K562 (cell line): ENCODE data around the gene ZDHHC14. TPM values are rescaled to one million over a fixed set of nuclear protein-coding genes. Genes with fewer than 3 reads are reported as not detected.

Experiments used
- ATAC-seq: fragments of 200-7000 bp; cut with Tn5 transposase; 3 replicates; pipeline ENCODE4 v1.9.1; 2020; ENCODE audit warnings: moderate library complexity
- BruUV-seq: library from RNA; stranded (reverse); fragments of 400-500 nt; replicated peaks from 2 replicates; lab custom pipeline; 2021; lab: Mats Ljungman, UMichigan
- CTCF ChIA-PET: fragments of 300-600 bp; formaldehyde crosslinking; extraction: SDS; loops from one replicate; lab custom pipeline; 2021; ENCODE audit warnings: low intra/inter-chr PET ratio; lab: Yijun Ruan, JAX
- POLR2A ChIA-PET: fragments of 300-600, 350-650 bp; sonication (Branson Sonifier 250); formaldehyde crosslinking; extraction: SDS; loops from one replicate; lab custom pipeline; 2021; ENCODE audit warnings: antibody characterized with exemption, inconsistent platforms; lab: Yijun Ruan, JAX
- DNase-seq, 4 experiments: peaks; one replicate each; pipeline versions ENCODE4 v3.0.0 to v3.0.0-alpha.2; 2011 to 2018; ENCODE audit warnings: low spot score in 3 of 4, mixed read lengths in 3 of 4; ENCODE audit errors: extremely low read depth in 1 of 4
- FAIRE-seq: peaks from 2 replicates; lab custom pipeline; 2011; peaks lifted over from hg19 to GRCh38; lab: Jason Lieb, UNC
- H2AFZ ChIP-seq: 2 replicates; pipeline ENCODE4 v1.6.0; 2011; ENCODE audit warnings: low read depth, low read length, control low read depth, inconsistent platforms
- H3K27ac ChIP-seq: fragments of 200-600 bp; 3 replicates; pipeline ENCODE4 v1.8.0; 2011; ENCODE audit warnings: low read depth, mild to moderate bottlenecking, control low read depth, inconsistent platforms, low read length, moderate library complexity, mixed read lengths; ENCODE audit errors: extremely low read depth
- H3K27me3 ChIP-seq, 2 experiments: fragments of 300-600 bp in 1 of 2; 2 replicates in 1 of 2; 3 replicates in 1 of 2; pipeline versions ENCODE4 v1.6.0 to v1.8.0; 2011; ENCODE audit warnings: inconsistent platforms in 2 of 2, low read length in 2 of 2, mild to moderate bottlenecking in 1 of 2, mixed read lengths in 1 of 2, moderate library complexity in 1 of 2; ENCODE audit not compliant: control insufficient read depth in 2 of 2, insufficient read depth in 2 of 2
- H3K36me3 ChIP-seq: fragments of 300-600 bp; 3 replicates; pipeline ENCODE4 v1.8.0; 2011; ENCODE audit warnings: mild to moderate bottlenecking, low read length, inconsistent platforms; ENCODE audit not compliant: control insufficient read depth, insufficient read depth
- H3K4me1 ChIP-seq, 2 experiments: fragments of 200-600 bp in 1 of 2; replicated peaks in 1 of 2; 2 replicates in 1 of 2; 3 replicates in 1 of 2; pipeline versions ENCODE4 v1.5.1 to v1.8.0; 2011; ENCODE audit warnings: inconsistent platforms in 2 of 2, low read length in 2 of 2, mild to moderate bottlenecking in 1 of 2, mixed read lengths in 1 of 2, moderate library complexity in 1 of 2; ENCODE audit not compliant: control insufficient read depth in 2 of 2, insufficient read depth in 2 of 2
- H3K4me2 ChIP-seq: 2 replicates; pipeline ENCODE4 v1.6.1; 2011; ENCODE audit warnings: low read length, control low read depth, inconsistent platforms, mixed read lengths; ENCODE audit not compliant: insufficient read depth
- H3K4me3 ChIP-seq: fragments of 200-600 bp; sonication (generic), shearing (Covaris generic); 2 replicates; pipeline ENCODE4 v1.5.1; 2016; ENCODE audit warnings: control low read depth, inconsistent platforms
- H3K79me2 ChIP-seq: fragments of 200-600 bp; 3 replicates; pipeline ENCODE4 v1.8.0; 2011; ENCODE audit warnings: low read length, inconsistent platforms; ENCODE audit not compliant: control insufficient read depth, insufficient read depth
- H3K9ac ChIP-seq, 2 experiments: 2 replicates each; pipeline versions ENCODE4 v1.6.0 to v1.6.1; 2011; ENCODE audit warnings: low read depth in 2 of 2, low read length in 2 of 2, control low read depth in 1 of 2, inconsistent platforms in 1 of 2, mild to moderate bottlenecking in 1 of 2, mixed read lengths in 1 of 2; ENCODE audit not compliant: insufficient read depth in 1 of 2
- H3K9me1 ChIP-seq: one replicate; pipeline ENCODE4 v1.6.0; 2011; ENCODE audit warnings: inconsistent platforms, mild to moderate bottlenecking, low read length, moderate library complexity; ENCODE audit not compliant: control insufficient read depth, insufficient read depth
- H3K9me3 ChIP-seq: replicated peaks from 2 replicates; pipeline ENCODE4 v1.5.1; 2011; ENCODE audit warnings: low read depth, low read length, inconsistent platforms; ENCODE audit not compliant: control insufficient read depth, insufficient read depth
- H4K20me1 ChIP-seq: replicated peaks from 2 replicates; pipeline ENCODE4 v1.6.1; 2011; ENCODE audit warnings: low read length, inconsistent platforms, mixed read lengths; ENCODE audit not compliant: control insufficient read depth, insufficient read depth
- NFIC ChIP-seq: fragments of 450-650 bp; IDR thresholded peaks from 2 replicates; pipeline ENCODE4 v1.6.1; 2017; ENCODE audit warnings: mild to moderate bottlenecking, inconsistent platforms
- ZZZ3 ChIP-seq: fragments of 450-650 bp; IDR thresholded peaks from 2 replicates; pipeline ENCODE4 v1.6.1; 2016; ENCODE audit warnings: antibody characterized with exemption, mild to moderate bottlenecking, moderate library complexity
- WGBS: fragments of 100-300 bp; shearing (Covaris generic); methylation state at CpG from one replicate; pipeline ENCODE4 v1.1.6; 2016; ENCODE audit warnings: low coverage, mixed read lengths; ENCODE audit not compliant: insufficient coverage; ENCODE audit errors: missing lambda C conversion rate; 5-methylcytosine and 5-hydroxymethylcytosine counted together
- in situ Hi-C: fragments of 300-500 bp; cut with MboI; formaldehyde crosslinking; loops from 4 replicates; pipeline ENCODE4 v1.15.0; 2018; ENCODE audit warnings: inconsistent platforms, mixed read lengths
- intact Hi-C: fragments of 100-400 bp; cut with micrococcal nuclease; formaldehyde crosslinking; loops from 2 replicates; pipeline ENCODE4 v1.14.2; 2022
- polyA plus RNA-seq, 8 experiments: library from polyadenylated mRNA; depleted of rRNA in 4 of 8; stranded (reverse) in 5 of 8; unstranded in 3 of 8; fragments of >200 nt; fragmentation: Nextera tagmentation in 2 of 8; fragmentation: Illumina TruSeq in 1 of 8; extraction: Ambion mirVana in 2 of 8; extraction: Trizol in 1 of 8; gene quantifications; 2 replicates each; pipeline versions ENCODE4 v1.2.1 to v1.2.3, GENCODE V29; 2011 to 2014; ENCODE audit warnings: inconsistent platforms in 1 of 8, missing spikeins in 1 of 8
- total RNA-seq, 7 experiments: library from RNA; depleted of rRNA in 6 of 7; stranded (reverse); fragments of >200 nt in 6 of 7; fragmentation: Illumina TruSeq in 2 of 7; extraction: Trizol in 2 of 7; gene quantifications; 2 replicates each; pipeline versions ENCODE4 v1.2.1 to v1.2.3, GENCODE V29; 2011 to 2021; ENCODE audit warnings: low replicate concordance in 1 of 7
- TF ChIP-seq, protein P1 (sequence below): fragments of 450-650 bp; formaldehyde crosslinking; conservative IDR thresholded peaks from 2 replicates; pipeline ENCODE4 v1.4.0; 2022; ENCODE audit warnings: mild to moderate bottlenecking, missing genetic modification characterization

The ZDHHC14 gene
- total and polyA plus RNA-seq, 9 of the 15 experiments (the other 6 are each of a cell fraction or from before 2014, with no cell fraction given), result 0.92 to 23.1 (median 13.8) TPM

DNA sequence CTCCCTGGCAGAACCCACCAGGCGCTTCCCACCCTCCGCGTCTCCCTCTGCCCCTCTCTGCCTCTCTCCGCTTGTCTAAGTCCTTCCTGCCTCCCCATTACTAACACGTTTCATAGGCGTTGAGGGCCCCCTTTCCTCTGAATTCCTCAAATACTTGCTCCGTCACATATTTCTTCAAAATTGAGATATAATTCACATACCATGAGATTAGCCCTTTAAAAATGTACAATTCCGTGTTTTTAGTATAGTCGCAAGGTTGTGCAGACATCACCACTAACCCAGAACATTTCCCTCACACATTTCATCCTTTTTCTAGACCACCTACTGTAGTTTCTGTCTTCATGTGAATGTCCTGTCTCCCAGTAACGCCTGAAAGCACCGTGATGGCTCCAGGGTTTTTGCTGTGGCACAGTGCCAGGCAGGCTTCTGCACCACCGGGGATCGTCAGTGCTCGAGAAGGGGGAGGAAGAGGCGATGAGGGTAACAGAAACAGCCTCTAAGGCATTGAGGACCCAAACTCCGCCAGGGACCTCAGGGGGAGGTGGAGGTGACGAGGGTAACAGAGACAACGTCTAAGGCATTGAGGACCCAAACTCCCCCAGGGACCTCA is 300.2 kb downstream of the ZDHHC14 start:
- no peaks in the 10 kb centered on the region for H3K9me1 ChIP-seq
- ChIA-PET POLR2A (interaction anchor here (0.8 kb wide), 1 partner anchor 15 kb away, joined by 5 read pairs; no protein-coding TSS in a partner anchor), CTCF (no interaction called here)
- no peak overlapping the region for H3K9ac ChIP-seq
- ATAC-seq (no peak), FAIRE-seq (peak; percentile 26), DNase-seq (no peak)
- WGBS, result 40% methylated on average over 18 of the region's 18 CpGs
- no peak overlapping the region for H3K4me3 ChIP-seq
- no peak overlapping the region for H2AFZ ChIP-seq
- BruUV-seq, result no TSS peak
- peak; percentile 67 for TF ChIP-seq NFIC
- TF ChIP-seq ZZZ3, result no peak
- TF ChIP-seq, protein P1, sequence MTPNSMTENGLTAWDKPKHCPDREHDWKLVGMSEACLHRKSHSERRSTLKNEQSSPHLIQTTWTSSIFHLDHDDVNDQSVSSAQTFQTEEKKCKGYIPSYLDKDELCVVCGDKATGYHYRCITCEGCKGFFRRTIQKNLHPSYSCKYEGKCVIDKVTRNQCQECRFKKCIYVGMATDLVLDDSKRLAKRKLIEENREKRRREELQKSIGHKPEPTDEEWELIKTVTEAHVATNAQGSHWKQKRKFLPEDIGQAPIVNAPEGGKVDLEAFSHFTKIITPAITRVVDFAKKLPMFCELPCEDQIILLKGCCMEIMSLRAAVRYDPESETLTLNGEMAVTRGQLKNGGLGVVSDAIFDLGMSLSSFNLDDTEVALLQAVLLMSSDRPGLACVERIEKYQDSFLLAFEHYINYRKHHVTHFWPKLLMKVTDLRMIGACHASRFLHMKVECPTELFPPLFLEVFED (CRISPR knock-in tag), result no peak
- 0 out of 5 replicates have a peak, but pooled peaks cover 0 to 2% of the 10 kb centered on the region in 2 experiments for H3K27me3 ChIP-seq
- 0 out of 2 replicates have a peak, but pooled peaks cover 6% of the 10 kb centered on the region for H4K20me1 ChIP-seq
- H3K36me3 ChIP-seq, result no peaks in the 10 kb centered on the region
- no peak overlapping the region for H3K4me2 ChIP-seq
- H3K27ac ChIP-seq, result no peak overlapping the region
- H3K9me3 ChIP-seq, result no peaks in the 10 kb centered on the region
- no peaks in the 10 kb centered on the region for H3K79me2 ChIP-seq
- in situ Hi-C loops, result no loop called here
- intact Hi-C loops, result no loop called here
- H3K4me1 ChIP-seq, result peaks cover 0 to 6% of the 10 kb centered on the region in 2 experiments; a peak in 2 of 5 replicates
